Left lobe of liver (tissue), 2 donors: ENCODE data around the gene DENND1C. TPM values are rescaled to one million over a fixed set of nuclear protein-coding genes. Genes with fewer than 3 reads are reported as not detected.
A peak's percentile ranks its signal among the peaks of the same experiment; 100 is the strongest.
"Not testable (repeated sequence)": the region's sequence is repeated elsewhere in the genome, so short reads cannot be mapped to it uniquely, and the experiment has no call there.

Experiments used
- ATAC-seq: fragments of 200-7000 bp; cut with Tn5 transposase; one replicate; pipeline ENCODE4 v1.9.1; 2020; ENCODE audit warnings: mild to moderate bottlenecking, moderate library complexity
- DNase-seq: peaks from one replicate; pipeline ENCODE4 v3.0.0-alpha.2; 2020; ENCODE audit warnings: low spot score
- total RNA-seq: library from RNA; stranded (reverse); gene quantifications from one replicate; pipeline ENCODE4 v1.2.1, GENCODE V29; 2021
- donor health status: DM: no; HTN: no; CAD: no; lungs with moderate emphysema.
- donor health status: DM: no; HTN: yes; CAD: no.

The DENND1C gene
- total RNA-seq, 1 donor from 2014 or later = 1.1 TPM

GRCh38 chr19:6509118-6509971 lies 27.8 kb upstream of the DENND1C start:
- ATAC-seq = peak; percentile 54
- DNase-seq = no peak

- not testable (repeated sequence) for DNase-seq, ATAC-seq
Observed at GRCh38 chr19:6508028-6508771, 26.6 kb upstream of the DENND1C start.

GRCh38 chr19:6503407-6504201 lies 22.0 kb upstream of the DENND1C start:
- DNase-seq (no peak), ATAC-seq (peak; percentile 19)

GRCh38 chr19:6501740-6502648 lies 20.4 kb upstream of the DENND1C start, which contains the start of gene TUBB4A:
TUBB4A (minus strand) TSS chr19:6502309; CDS start chr19:6502212, 97 bp downstream.
- DNase-seq (no peak), ATAC-seq (peak; percentile 55)

DNA sequence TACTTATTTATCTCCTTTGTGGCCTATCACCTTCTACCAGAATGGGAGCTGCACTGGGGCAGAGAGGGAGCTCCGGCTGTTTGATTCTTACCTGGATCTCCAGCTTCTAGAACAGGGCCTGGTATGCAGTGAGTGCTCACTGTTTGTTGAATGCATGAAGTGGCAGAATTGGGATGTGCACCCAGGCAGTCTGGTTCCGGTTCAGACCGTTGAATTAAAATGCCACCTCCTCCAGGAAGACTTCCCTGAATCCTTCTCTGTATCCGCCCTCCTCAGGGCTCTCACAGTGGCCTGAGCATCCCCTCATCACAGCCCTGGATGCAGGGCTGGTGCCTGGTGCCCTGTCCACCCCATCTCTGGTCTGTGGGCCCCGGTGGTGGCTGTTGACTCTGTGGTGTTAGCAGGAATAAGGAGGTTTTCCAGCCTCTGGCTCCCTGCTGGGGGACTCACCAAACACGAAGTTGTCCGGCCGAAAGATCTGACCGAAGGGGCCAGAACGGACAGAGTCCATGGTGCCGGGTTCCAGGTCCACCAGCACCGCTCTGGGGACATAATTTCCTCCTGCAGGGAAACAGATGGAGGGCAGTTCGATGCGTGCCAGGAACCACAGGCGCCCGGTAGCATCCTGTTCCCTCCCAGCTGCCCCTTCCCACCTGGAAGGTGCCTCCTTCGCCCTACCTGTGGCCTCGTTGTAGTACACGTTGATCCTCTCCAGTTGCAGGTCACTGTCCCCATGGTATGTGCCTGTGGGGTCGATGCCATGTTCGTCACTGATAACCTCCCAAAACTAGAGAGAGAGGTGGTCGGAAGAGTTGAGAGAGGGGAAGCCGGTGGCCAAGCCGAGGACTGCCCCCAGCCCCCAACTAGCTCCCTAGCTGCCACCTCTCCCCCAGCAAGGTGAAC lies 19.5 kb upstream of the DENND1C start:
- ATAC-seq (no peak), DNase-seq (no peak)

DNA sequence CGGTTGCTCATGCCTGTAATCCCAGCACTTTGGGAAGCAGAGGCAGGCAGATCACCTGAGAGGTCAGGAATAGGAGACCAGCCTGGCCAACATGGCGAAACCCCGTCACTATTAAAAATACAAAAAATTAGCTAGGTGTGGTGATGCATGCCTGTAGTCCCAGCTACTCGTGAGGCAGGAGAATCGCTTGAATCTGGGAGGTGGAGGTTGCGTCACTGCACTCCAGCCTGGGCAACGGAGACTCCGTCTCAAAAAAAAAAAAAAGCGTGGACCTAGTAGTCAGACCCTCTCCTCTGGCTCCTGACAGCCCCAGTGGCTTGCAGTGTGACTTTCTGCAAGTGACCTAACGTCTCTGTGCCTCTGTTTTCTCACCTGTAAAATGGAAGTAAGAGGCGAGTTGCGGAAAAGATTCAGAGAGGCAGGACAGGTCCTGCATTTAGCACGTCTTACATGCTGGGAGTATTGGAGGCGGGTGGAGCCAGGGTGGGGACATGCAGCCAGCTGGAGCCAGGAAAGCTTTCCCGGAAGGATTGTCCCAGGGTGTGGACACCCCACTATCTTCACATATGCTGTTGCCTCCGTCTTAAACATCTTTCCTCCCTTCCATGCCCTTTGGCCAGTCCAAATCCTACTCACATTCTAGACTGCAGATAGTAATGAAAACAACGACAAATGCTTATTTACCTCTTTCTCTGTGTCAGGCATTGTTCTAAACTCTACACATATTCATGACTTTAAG lies 17.6 kb upstream of the DENND1C start:
- DNase-seq (no peak), ATAC-seq (no peak)

DNA sequence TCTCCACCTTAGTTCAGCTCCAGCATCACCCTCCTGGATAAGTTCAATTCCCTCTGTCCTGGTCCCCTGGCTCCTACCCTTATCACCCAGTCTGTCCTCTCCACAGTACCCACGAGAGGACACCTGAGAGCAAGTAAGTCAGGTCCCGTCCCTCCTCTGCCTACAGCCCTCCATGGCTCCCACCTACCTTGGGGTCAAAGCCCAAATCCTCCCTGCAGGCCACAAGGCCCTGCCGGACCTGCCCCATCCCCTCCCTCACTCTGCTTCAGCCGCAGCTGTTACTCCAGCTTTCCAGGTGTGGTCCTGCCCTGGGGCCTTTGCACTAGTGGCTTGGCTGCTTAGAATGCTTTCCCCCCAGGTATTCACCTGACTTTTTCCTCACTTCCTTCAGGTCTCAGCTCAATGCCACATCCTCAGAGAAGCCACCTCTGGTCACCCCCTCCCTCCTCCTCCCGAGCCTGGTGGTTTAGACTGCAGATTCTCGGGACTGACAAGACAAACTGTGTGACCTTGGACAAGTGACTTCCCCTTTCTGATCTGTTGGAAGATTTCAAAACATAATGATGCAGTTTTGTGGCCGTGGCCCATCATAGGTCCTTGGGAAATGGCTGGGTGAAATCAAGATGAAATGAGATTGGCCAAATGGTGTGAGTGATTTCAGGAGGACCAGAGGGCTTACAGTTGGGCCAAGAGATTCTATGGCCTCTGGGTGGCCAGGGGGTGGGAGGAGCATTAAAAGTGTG lies 16.9 kb upstream of the DENND1C start:
- DNase-seq (no peak), ATAC-seq (no peak)

DNA sequence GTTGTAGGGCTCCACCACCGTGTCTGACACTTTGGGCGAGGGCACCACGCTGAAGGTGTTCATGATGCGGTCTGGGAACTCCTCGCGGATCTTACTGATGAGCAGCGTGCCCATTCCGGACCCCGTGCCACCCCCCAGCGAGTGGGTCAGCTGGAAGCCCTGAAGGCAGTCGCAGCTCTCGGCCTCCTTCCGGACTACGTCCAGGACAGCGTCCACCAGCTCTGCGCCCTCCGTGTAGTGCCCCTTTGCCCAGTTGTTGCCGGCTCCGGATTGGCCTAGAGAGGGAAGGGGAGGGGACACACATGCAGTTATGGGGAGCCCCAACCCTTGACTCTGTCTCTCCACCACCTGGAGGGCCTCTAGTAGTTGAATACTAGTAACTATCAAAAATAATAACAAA lies 14.4 kb upstream of the DENND1C start:
- DNase-seq = no peak
- no peak for ATAC-seq

GRCh38 chr19:6494438-6495036 lies 12.9 kb upstream of the DENND1C start:
- no peak for DNase-seq
- ATAC-seq = no peak

GRCh38 chr19:6491802-6492592 lies 10.4 kb upstream of the DENND1C start:
- ATAC-seq = no peak

GRCh38 chr19:6490134-6490533 lies 8.5 kb upstream of the DENND1C start:
- DNase-seq (no peak), ATAC-seq (no peak)

More at GRCh38 chr19:6491802-6492592, 10.4 kb upstream of the DENND1C start:
- DNase-seq = no peak

DNA sequence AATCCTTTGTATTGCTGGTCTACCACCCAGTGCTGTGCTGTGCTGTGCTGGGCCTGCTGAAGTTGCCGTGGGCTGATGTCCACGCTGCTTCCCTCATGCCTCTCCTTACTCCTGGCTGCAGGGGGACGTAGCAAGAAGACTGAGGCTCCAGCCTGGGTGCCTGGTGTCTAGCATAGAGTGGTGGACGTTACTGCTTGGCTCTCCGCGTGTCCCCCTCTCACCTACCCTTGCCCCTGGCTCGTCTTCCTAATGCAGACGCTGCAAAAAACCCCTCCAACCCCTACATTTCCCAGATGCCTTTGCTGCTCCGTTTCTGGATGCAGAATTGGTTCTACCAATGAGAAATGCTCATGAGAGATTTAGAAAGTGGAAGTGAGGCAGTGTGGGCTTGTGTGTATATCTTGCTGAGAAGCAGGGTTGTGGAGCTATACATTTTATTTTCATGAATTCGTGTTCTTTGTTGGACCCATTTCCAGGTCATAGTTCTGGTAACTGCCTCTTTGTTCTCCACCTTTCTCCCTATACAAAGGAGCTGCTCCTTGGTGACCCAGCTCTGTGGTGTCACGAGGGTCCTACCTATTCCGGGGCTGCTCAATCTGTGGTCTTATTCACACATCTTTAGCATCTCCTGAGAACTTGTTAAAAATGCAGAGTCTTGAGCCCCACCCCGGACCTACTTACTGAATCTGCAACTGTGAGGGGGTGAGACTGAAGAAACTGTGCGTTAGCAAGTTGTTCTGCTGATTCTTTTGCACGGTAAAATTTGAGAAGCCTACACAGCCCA lies 7.9 kb upstream of the DENND1C start:
- DNase-seq = no peak
- no peak for ATAC-seq

GRCh38 chr19:6484831-6485230 lies 3.2 kb upstream of the DENND1C start:
- ATAC-seq = no peak

GRCh38 chr19:6484230-6484629 lies 2.6 kb upstream of the DENND1C start:
- no peak for ATAC-seq
- no peak for DNase-seq

More at GRCh38 chr19:6484831-6485230, 3.2 kb upstream of the DENND1C start:
- no peak for DNase-seq

DNA sequence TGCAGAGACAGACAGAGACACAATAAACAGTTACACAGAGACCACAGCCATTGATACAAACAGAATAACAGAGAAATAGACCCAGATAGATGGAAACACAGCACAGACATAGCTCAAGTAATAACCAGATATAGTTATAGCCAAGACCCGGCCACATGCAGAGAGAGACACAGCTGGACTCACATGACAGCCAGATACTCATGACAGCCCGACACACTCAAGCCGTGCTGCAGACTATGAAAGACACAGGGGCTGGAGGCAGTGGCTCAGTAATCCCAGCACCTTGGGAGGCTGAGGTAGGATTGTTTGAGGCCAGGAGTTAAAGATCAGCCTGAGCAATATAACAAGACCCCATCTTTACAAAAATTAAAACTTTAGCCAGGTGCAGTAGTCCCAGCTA lies 1.6 kb upstream of the DENND1C start:
- ATAC-seq (no peak), DNase-seq (no peak)

DNA sequence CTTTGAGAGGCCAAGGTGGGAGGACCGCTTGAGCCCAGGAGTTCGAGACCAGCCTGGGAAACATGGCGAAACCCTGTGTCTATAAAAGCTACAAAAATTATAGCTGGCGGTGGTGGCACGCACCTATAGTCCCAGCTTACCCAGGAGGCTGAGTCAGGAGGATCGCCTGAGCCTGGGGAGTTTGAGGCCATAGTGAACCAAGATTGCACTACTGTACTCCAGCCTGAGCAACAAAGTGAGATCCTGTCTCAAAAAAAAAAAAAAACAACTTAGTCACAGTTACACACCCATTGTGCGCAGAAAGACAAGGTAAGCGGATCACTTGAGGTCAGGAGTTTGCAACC lies 728 bp upstream of the DENND1C start:
- ATAC-seq (no peak), DNase-seq (no peak)
